ENCODE measurements around the gene LARP4B. TPM values are rescaled to one million over a fixed set of nuclear protein-coding genes. Genes with fewer than 3 reads are reported as not detected.
A peak's percentile ranks its signal among the peaks of the same experiment; 100 is the strongest.

Gene LARP4B
- polyA plus RNA-seq, 2 of the 4 experiments (the other 2 are of a cell fraction), result 25.5 to 54.2 TPM

DNA sequence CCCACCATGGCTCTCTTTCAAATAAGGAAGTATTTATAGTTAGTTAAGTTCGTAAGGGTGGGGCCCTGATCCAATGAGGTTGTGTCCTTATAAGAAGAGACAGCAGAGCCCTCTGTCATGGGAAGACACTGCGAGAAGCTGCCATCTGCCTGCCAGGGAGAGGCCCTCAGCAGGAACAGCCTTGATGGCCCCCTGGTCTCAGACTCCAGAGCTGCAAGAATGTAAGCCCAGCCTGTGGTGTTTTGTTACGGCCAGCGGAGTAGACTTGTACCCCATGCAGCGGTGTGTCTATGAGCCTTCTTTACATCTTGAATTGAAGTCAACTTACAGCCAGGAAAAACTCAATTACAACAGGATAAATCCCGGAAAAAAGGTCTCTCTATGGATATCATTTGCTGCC lies 14.3 kb upstream of the LARP4B start:
- POLR2A ChIA-PET, result no interaction called here
- H3K9me3 ChIP-seq, result no peaks in the 10 kb centered on the region
- CTCF ChIA-PET, result interaction anchor here (1.0 kb wide), 1 partner anchor 11 kb away, joined by 3 read pairs; no protein-coding TSS in a partner anchor
- ATAC-seq (no peak), DNase-seq (ENCODE audit: low read depth in 1 of 2, low spot score in 1 of 2) (no peak), FAIRE-seq (no peak)
- H3K4me3 ChIP-seq, result no peak overlapping the region
- no peaks in the 10 kb centered on the region for H3K4me1 ChIP-seq
- no peak for TF ChIP-seq ZSCAN20 (CRISPR knock-in tag; IDR thresholded peaks at IDR 0.05)
- 88% methylated on average over 6 of the region's 6 CpGs for WGBS (ENCODE audit: missing lambda C conversion rate)
- no peak overlapping the region for H3K4me2 ChIP-seq
- no peak overlapping the region for H3K27ac ChIP-seq

DNA sequence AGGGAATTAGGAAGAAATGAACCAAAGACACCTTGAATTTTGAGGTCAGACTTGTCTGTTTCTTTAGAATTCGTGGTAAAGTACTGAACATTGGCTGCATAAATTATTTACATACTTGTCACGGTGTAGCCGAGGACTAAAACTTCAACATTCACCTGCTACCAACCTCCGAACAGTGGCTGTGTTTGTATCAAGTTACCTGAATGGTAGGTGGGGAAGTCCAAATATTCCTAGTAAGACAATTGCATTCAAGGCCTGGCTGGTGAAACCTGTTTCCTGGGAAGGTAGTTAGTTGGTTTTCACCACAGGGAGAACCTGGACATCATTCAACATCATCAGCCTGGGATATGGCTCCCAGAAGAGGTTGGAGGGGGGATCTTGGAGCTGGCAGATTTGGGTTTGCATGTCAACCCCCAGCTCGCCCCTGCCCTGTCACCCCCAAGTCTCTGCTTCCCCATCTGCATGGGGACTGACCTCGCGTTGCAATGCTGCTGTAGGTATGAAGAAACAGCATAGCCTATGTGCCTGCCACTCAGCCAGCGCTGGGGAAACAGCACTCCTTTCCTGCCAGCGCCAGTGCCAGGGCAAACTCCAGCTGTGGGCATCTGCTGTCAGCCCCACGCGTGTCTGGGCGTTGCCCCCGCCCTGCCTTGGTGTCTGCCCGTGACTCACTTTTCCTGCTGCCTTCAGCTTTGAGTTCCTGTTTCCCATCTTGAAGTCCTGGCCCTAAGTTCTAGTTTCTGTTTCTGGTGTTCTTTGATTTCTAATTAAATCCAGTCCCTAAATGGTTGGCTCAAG lies 12.7 kb upstream of the LARP4B start:
- DNase-seq (ENCODE audit: low read depth in 1 of 2, low spot score in 1 of 2), result no peak
- no peak overlapping the region for H3K4me2 ChIP-seq
- no peaks in the 10 kb centered on the region for H3K9me3 ChIP-seq
- TF ChIP-seq EHMT2 (IDR thresholded peaks at IDR 0.05; ENCODE audit: low read depth) (no peak), CEBPB (IDR thresholded peaks at IDR 0.05) (no peak), RAD21 (conservative IDR thresholded peaks at IDR 0.05 in 1 of 2, IDR thresholded peaks at IDR 0.05 in 1 of 2) (no peak), HDAC2 (IDR thresholded peaks at IDR 0.05) (no peak), BHLHE40 (IDR thresholded peaks at IDR 0.05; ENCODE audit: low read depth, low read length) (no peak), HOXB5 (CRISPR knock-in tag; IDR thresholded peaks at IDR 0.05) (no peak), CHD4 (IDR thresholded peaks at IDR 0.05; ENCODE audit: borderline replicate concordance) (no peak), ZFP36 (IDR thresholded peaks at IDR 0.05; ENCODE audit: borderline replicate concordance, partially characterized antibody) (no peak), MYC (IDR thresholded peaks at IDR 0.05; ENCODE audit: borderline replicate concordance, low read length) (no peak)
- TF ChIP-seq, protein P1, sequence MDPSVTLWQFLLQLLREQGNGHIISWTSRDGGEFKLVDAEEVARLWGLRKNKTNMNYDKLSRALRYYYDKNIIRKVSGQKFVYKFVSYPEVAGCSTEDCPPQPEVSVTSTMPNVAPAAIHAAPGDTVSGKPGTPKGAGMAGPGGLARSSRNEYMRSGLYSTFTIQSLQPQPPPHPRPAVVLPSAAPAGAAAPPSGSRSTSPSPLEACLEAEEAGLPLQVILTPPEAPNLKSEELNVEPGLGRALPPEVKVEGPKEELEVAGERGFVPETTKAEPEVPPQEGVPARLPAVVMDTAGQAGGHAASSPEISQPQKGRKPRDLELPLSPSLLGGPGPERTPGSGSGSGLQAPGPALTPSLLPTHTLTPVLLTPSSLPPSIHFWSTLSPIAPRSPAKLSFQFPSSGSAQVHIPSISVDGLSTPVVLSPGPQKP (IDR thresholded peaks at IDR 0.05; ENCODE audit: low read depth, low read length), result no peak
- TF ChIP-seq, protein P2, sequence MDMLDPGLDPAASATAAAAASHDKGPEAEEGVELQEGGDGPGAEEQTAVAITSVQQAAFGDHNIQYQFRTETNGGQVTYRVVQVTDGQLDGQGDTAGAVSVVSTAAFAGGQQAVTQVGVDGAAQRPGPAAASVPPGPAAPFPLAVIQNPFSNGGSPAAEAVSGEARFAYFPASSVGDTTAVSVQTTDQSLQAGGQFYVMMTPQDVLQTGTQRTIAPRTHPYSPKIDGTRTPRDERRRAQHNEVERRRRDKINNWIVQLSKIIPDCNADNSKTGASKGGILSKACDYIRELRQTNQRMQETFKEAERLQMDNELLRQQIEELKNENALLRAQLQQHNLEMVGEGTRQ (IDR thresholded peaks at IDR 0.05), result no peak
- TF ChIP-seq, protein P3, sequence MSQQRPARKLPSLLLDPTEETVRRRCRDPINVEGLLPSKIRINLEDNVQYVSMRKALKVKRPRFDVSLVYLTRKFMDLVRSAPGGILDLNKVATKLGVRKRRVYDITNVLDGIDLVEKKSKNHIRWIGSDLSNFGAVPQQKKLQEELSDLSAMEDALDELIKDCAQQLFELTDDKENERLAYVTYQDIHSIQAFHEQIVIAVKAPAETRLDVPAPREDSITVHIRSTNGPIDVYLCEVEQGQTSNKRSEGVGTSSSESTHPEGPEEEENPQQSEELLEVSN (IDR thresholded peaks at IDR 0.05; ENCODE audit: borderline replicate concordance, low read depth), result no peak
- H3K4me3 ChIP-seq, result no peak overlapping the region
- no peaks in the 10 kb centered on the region for H3K4me1 ChIP-seq
- POLR2A ChIA-PET, result interaction anchor here (1.3 kb wide), 1 partner anchor 44 kb away, joined by 3 read pairs; the partner anchor contains the start of gene GTPBP4
- no peak overlapping the region for H3K27ac ChIP-seq
- WGBS (ENCODE audit: missing lambda C conversion rate), result 69% methylated on average over 12 of the region's 14 CpGs
- no peak for FAIRE-seq
- CTCF ChIA-PET, result no interaction called here
- ATAC-seq, result peak in 1 of 2 experiments; percentile 11; a peak in 1 of 6 replicates

DNA sequence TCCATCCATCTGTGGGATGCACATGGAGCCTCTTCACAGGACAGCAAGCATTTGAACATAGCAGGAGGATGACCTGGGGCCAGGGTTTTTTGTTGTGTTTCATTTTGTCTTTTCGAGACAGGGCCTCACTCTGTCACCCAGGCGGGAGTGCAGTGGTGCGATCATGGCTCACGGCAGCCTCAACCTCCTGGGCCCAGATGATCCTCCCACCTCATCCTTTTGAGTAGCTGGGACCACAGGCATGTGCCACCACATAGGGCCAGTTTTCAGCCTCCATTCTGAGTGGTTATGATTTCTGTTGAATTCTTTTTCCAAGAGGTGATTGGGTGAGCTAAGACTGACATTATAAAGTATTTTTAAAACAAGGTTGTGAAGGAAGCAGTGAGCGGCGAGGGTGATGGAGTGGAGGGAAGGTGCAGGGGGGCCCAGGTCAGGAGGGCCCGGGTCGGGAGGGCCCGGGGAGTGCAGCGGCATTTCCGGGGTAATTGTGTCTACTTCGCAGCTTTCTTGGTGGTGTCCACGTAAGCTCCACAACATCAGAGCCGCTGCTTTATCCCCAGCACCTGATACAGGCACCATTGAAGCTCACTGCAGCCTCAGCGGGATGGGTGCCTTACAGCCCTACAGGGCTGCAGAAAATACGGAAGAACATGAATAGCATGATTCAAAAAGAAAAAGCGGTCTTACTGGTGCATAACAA lies 12.0 kb upstream of the LARP4B start:
- Histone ChIP-seq H3K4me3 (no peak overlapping the region), H3K4me1 (no peaks in the 10 kb centered on the region), H3K9me3 (no peaks in the 10 kb centered on the region), H3K4me2 (no peak overlapping the region), H3K27ac (no peak overlapping the region)
- TF ChIP-seq, protein P4, sequence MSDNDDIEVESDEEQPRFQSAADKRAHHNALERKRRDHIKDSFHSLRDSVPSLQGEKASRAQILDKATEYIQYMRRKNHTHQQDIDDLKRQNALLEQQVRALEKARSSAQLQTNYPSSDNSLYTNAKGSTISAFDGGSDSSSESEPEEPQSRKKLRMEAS (IDR thresholded peaks at IDR 0.05), result no peak
- no peak for TF ChIP-seq CHD2 (IDR thresholded peaks at IDR 0.05; ENCODE audit: low read length, partially characterized antibody)
- no peak for TF ChIP-seq RARB (CRISPR knock-in tag; IDR thresholded peaks at IDR 0.05)
- no peak for TF ChIP-seq JUNB (IDR thresholded peaks at IDR 0.05)
- no peak for TF ChIP-seq EHF (CRISPR knock-in tag; IDR thresholded peaks at IDR 0.05)
- TF ChIP-seq JUN (IDR thresholded peaks at IDR 0.05), result no peak
- no peak for TF ChIP-seq FOSL2 (IDR thresholded peaks at IDR 0.05)
- no peak for TF ChIP-seq FOSL2 (CRISPR knock-in tag; IDR thresholded peaks at IDR 0.05)
- TF ChIP-seq, protein P2 (IDR thresholded peaks at IDR 0.05), result no peak
- no peak for TF ChIP-seq ESRRA (IDR thresholded peaks at IDR 0.05; ENCODE audit: borderline replicate concordance, low read length)
- no peak for TF ChIP-seq EP300 (IDR thresholded peaks at IDR 0.05)
- POLR2A ChIA-PET, result interaction anchor here (1.3 kb wide), 1 partner anchor 45 kb away, joined by 3 read pairs; the partner anchor contains the start of gene GTPBP4
- ATAC-seq (no peak), DNase-seq (ENCODE audit: low read depth in 1 of 2, low spot score in 1 of 2) (no peak), FAIRE-seq (no peak)
- 81% methylated on average over 17 of the region's 17 CpGs for WGBS (ENCODE audit: missing lambda C conversion rate)
- CTCF ChIA-PET, result no interaction called here

Measured in A549 (cell line).